ENCODE results near the gene B3GNT9.
A peak's percentile ranks its signal among the peaks of the same experiment; 100 is the strongest.

Gene B3GNT9

DNA sequence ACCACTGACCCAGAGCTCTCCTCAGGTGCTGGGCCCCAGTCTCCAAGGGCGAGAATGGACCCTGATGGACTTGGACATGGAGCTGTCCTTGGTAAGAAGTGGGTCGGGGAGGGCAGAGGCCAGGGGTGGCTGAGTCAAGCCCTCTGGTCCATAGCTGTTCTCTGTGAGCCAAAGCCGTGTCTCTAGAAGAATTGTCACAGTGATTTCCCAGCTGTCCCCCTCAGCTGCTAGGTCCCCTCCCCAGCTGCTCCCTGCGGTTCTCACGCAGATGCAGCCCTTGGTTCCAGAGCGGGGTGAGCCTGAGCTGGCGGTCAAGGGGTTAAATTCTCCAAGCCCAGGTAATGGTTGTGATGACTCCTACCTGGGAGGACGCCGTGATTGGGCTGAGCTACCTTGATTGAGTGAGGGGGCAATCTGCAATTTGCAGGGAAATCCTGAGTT lies 18.2 kb upstream of the B3GNT9 start:
- DNase-seq (ENCODE audit: low read depth), result no peak
- TF ChIP-seq CTCF (IDR thresholded peaks at IDR 0.05; ENCODE audit: control insufficient read depth, extremely low read depth, insufficient read depth), result no peak
- no peak overlapping the region for H3K4me3 ChIP-seq (ENCODE audit: low read depth, low read length)

- no peak for TF ChIP-seq CTCF (IDR thresholded peaks at IDR 0.05; ENCODE audit: control insufficient read depth, extremely low read depth, insufficient read depth)
- no peak overlapping the region for H3K4me3 ChIP-seq (ENCODE audit: low read depth, low read length)
- no peak for DNase-seq (ENCODE audit: low read depth)
Measured at GRCh38 chr16:67167588-67167987, 16.8 kb upstream of the B3GNT9 start.

DNA sequence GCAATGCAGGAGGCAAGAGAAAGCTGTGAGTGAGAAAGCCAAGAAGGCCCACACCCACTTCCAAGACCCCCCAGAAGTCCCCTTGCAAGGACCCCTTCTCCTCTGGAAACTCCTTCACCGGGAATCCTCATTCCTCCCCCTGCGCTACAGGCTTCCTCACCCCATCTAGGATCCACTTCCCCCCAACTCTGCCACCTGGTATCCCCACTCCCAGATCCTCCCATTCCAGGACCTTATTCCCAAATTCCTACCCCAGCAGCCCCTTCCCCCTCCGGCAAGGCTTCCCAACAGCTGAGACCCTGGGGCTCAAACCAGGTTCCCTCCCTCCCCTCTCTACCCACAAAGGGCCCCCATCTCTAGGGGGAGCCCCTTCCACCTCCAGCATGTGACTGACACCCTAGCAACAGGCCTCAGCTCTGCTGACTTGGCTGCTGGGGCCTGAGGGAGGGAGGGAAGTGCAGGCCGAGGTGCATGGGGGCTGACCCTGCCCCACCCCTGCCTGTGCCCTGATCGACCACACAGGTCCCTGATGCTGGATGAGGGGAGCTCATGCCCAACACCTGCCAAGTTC lies 15.9 kb upstream of the B3GNT9 start:
- no peak overlapping the region for H3K4me3 ChIP-seq (ENCODE audit: low read depth, low read length)
- no peak for DNase-seq (ENCODE audit: low read depth)
- no peak for TF ChIP-seq CTCF (IDR thresholded peaks at IDR 0.05; ENCODE audit: control insufficient read depth, extremely low read depth, insufficient read depth)

- no peak for TF ChIP-seq CTCF (IDR thresholded peaks at IDR 0.05; ENCODE audit: control insufficient read depth, extremely low read depth, insufficient read depth)
- no peak for DNase-seq (ENCODE audit: low read depth)
- H3K4me3 ChIP-seq (ENCODE audit: low read depth, low read length), result no peak overlapping the region
Measured at GRCh38 chr16:67166110-67166547, 15.3 kb upstream of the B3GNT9 start.

GRCh38 chr16:67165121-67166078 lies 14.6 kb upstream of the B3GNT9 start:
- DNase-seq (ENCODE audit: low read depth), result no peak
- no peak for TF ChIP-seq CTCF (IDR thresholded peaks at IDR 0.05; ENCODE audit: control insufficient read depth, extremely low read depth, insufficient read depth)
- H3K4me3 ChIP-seq (ENCODE audit: low read depth, low read length), result peak overlapping the region; percentile 50

GRCh38 chr16:67164599-67165061 lies 13.8 kb upstream of the B3GNT9 start, which contains the start of gene HSF4:
TSS of gene HSF4 (plus strand) at chr16:67164745. CDS start at chr16:67164812, 67 bp downstream.
- no peak for TF ChIP-seq CTCF (IDR thresholded peaks at IDR 0.05; ENCODE audit: control insufficient read depth, extremely low read depth, insufficient read depth)
- H3K4me3 ChIP-seq (ENCODE audit: low read depth, low read length), result peak within 1 kb of the TSS; percentile 50
- no peak for DNase-seq (ENCODE audit: low read depth)
